ENCODE data around the gene MRTO4.
"Not testable (repeated sequence)": the region's sequence is repeated elsewhere in the genome, so short reads cannot be mapped to it uniquely, and the experiment has no call there.

The MRTO4 gene

GRCh38 chr1:19269427-19270342, 18.1 kb downstream of the MRTO4 start:
- DNase-seq = not testable (repeated sequence)

DNA sequence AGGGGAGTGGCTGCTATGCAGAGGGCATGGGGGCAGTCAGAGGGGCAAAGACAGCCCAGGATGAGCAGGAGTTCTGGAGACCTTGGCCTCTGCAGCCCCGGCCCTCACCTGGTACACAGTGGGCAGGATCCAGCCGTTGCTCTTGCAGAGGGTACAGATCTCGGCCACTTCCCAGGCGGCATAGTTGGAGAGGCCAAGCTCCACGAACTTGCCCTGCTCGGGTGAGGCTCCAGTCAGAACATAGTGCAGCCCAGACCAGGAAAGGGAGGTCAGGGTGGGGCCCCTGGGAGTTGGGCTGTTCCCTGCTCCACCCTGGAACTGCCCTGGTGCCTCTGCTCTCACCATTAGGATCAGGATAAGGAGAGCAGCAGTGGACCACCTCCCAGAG, 18.7 kb downstream of the MRTO4 start:
- not testable (repeated sequence) for DNase-seq

GRCh38 chr1:19272064-19272463, 20.5 kb downstream of the MRTO4 start:
- no peak for DNase-seq

DNA sequence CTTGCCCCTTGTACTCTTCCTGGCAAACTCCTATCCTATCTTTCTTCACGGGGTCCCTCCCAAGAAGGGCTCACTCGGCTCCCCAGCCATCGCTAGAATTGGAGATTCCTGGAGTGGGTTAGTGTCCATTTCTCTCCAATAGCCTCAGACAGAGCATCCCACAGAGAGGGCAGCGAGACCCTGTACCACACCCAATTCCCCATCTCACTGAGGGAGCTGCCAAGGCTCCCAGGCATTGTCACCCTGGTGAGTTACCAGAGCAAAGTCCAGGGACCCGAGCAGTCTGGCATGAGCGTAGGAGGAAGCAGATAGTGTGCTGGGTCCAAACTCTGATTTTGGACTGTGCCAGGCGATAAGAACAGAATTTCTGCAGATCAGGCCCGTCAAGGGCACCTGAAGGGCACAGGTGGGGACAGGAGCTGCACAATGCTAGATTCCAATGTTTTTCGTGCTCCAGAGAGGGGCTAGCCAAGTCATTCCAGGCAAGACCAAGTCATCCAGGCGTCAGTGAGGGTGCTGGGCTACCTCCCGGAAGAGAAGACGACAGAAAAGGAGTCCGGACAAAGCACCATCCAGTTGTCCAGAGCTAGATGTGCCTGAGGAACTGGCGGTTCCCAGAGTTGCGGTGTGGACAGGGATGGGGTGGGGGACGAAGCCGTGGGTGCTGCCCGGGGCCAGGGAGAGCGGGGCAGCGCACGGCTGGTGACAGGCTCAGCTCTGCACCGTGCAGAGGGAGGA, 21.7 kb downstream of the MRTO4 start:
- no peak for DNase-seq

GRCh38 chr1:19273844-19274531, 22.4 kb downstream of the MRTO4 start:
- DNase-seq = not testable (repeated sequence)

DNA sequence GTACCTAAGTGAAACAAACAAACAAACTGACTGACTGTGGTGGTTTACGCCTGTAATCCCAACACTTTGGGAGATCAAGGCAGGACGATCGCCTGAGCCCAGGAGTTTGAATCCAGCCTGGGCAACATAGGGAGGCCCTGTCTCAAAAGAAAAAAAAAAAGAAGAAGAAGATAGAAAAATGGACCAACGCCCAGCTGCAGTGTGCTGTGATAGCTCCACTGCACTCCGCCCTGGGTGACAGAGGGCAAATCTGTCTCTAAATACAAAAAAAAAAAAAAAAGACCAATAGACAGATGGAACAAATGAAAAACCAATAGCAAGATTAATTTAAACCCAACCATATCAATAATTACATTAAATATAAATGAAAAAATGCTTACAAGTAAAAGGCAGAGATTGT, 23.0 kb downstream of the MRTO4 start:
- no peak for DNase-seq

GRCh38 chr1:19283891-19284290, 32.3 kb downstream of the MRTO4 start:
- DNase-seq = no peak

DNA sequence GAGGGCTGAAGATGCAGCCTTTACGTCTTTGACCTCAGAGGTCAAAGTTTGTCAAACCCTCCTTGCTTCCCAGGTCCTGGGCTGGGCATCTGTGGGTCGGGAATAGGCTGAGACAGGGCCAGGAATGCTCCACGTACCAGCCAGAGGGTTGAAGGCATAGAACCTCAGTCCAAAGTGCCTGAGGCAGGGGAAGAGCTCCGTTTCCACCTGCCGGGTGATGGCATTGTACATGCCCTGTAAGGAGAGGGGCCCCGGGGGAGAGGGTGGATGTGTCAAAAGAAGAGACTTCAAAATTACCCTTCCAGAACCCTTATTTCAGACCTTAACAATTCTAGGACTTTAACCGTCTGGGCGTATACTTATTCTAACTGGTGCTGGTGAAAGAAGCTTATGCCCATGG, 33.3 kb downstream of the MRTO4 start:
- DNase-seq = no peak

DNA sequence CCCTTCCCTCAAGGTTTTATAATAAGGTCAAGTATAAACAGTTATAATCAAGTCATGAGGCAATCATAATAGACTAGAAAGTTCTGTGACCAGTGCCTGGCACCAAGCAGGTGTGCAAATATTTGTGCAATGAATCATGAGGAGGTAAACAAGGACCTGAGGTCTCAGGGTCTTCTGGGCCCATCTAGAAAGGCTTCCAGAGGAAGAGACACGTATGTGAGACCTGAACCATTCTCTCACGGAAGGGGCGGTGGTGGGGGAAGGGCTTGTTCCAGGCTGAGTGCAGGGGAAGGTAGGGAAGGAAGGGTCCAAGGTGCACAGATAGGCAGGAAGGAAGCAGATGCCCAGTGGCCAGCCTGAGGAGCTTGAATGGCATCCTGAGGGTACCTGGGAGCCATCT, 33.8 kb downstream of the MRTO4 start:
- DNase-seq = not testable (repeated sequence)

DNA sequence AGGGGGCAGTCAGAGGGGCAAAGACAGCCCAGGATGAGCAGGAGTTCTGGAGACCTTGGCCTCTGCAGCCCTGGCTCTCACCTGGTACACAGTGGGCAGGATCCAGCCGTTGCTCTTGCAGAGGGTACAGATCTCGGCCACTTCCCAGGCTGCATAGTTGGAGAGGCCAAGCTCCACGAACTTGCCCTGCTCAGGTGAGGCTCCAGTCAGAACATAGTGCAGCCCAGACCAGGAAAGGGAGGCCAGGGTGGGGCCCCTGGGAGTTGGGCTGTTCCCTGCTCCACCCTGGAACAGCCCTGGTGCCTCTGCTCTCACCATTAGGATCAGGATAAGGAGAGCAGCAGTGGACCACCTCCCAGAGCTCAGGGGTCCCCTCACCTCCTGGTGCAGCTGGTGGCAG, 34.2 kb downstream of the MRTO4 start:
- not testable (repeated sequence) for DNase-seq

- no peak for DNase-seq
Observed at GRCh38 chr1:19287436-19288185, 36.0 kb downstream of the MRTO4 start.

DNA sequence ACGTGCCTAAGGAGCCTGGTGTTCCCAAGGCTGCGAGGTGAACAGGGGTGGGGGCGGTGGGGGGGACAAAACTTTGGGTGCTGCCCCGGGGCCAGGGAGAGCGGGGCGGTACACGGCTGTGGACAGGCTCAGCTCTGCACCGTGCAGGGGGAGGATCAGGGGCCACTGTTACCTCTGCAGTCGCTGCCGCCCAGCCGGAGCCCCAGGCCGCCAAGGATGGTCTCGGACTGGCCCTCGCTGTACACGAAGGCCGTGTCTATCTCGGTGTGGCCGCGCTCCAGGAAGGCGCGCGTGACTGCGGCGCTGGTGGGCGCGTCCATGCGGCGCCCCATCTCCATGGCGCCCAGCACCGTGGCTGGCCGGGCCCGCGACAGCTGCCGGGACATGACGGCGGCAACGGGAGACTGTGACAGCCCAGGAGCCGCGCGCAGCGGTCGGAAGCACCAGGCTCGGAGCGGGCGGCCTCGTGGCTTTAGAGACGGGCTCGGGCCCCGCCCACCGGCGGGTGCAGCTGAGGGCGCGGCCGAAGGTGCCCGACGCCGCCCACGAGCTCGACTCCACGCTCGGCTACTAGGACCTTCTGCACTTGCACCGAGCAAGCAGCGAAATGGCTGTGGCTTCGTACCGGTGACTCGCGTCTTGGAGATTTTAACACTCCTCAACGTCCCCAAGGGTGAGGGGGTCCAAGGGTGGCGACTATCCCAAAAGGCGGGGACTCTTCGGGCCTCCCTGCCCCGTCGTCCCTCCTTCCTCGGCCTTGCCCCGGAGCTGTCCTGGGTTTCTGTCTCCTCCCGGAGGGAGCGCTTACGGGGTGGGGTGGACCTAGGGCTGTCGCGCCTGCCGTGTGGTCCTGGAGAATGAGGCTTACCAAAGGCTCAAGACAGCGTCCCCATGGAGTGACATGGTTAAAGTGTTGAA, 37.0 kb downstream of the MRTO4 start, which contains the start of gene AKR7A3:
Gene AKR7A3, minus strand, starts transcription at position 447 of the 918 bp plus-strand sequence. Its CDS starts 61 bp downstream, at position 386.
- peak in 30 of 56 donors; percentile 5 to 59 (median 26) for DNase-seq

- no peak for DNase-seq
Observed at GRCh38 chr1:19289244-19289643, 37.6 kb downstream of the MRTO4 start.

- no peak for DNase-seq
Observed at GRCh38 chr1:19294638-19295037, 43.0 kb downstream of the MRTO4 start.

GRCh38 chr1:19300211-19300610, 48.6 kb downstream of the MRTO4 start:
- no peak for DNase-seq

DNA sequence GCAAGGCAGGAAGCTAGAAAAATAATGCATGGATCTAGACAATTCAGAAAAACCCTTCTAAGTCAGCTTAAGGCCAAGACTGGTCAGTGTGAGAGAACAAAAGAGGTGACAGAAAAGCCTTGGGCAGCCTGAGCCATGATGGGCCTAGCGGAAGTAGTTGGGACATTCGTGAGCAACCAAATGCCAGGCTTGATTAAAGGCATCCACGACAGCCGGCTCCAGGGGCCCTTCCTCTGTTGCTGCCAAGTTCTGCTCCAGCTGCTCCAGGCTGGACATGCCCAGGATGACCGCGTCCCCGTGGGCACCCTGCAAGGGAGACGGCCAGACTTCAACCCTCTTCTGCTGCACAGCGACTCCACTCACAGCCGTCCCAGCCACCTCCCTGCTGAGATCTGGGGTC, 52.5 kb downstream of the MRTO4 start:
- DNase-seq = not testable (repeated sequence)

DNA sequence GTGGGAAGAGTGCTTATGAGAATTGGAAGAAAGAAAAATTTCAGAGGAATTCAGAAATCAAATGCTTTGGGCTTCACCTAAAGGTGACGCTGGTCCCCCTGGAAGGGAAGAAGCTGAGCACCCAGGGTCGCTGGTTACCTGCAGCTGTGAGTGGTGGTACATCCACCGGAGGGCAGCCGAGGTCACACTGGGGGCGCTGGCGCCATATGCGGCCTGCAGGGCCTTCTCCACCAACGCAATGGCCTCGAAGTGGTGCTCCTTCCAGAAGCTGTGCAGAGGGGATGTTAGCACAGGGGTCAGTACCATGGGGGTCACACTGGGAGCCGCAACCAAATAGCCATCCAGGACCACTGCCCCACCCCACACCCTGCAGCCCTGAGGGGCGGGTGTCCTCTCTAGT, 54.3 kb downstream of the MRTO4 start:
- DNase-seq = no peak

DNA sequence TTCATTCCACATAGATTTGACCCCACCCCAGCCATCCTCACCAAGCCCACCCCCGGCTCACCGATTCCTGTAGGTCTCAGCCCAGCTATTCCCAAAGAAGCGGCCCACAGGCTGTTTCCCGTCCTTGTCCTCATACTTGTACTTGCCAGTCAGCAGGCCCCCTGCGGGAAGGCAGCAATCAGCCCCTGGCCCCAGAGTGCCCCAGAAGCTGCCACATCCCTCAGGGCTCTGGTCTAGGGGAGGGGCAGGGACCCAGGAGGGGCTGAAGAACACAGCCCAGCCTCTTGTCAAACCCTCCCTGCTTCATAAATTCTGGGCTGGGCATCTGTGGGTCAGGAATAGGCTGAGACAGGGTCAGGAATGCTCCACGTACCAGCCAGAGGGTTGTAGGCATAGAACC, 55.3 kb downstream of the MRTO4 start:
- no peak for DNase-seq

DNA sequence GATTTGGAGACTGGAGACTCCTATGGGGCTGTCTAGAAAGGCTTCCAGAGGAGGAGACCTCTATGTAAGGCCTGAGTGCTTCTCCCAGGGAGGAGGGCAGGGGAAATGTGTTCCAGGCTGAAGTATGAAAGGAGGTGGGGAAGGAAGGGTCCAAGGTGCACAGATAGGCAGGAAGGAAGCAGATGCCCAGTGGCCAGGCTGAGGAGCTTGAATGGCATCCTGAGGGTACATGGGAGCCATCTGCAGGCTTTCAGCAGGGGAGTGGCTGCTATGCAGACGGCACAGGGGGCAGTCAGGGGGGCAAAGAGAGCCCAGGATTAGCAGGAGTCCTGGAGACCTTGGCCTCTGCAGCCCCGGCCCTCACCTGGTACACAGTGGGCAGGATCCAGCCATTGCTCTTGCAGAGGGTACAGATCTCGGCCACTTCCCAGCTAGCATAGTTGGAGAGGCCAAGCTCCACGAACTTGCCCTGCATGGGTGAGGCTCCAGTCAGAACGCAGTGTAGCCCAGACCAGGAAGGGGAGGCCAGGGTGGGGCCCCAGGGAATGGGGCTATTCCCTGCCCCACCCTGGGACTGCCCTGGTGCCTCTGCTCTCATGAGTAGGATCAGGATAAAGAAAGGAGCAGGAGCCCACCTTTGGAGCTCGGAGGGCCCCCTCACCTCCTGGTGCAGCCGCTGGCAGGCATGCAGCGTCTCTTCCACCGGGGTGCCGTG, 56.3 kb downstream of the MRTO4 start:
- no peak for DNase-seq

Measured in nucleus accumbens (tissue), 56 donors.